Measurements from ENCODE around the gene HDLBP.
A peak's percentile ranks its signal among the peaks of the same experiment; 100 is the strongest.

The HDLBP gene

GRCh38 chr2:241225545-241225944 lies 89.9 kb downstream of the HDLBP start:
- TF ChIP-seq CTCF (IDR thresholded peaks at IDR 0.05; ENCODE audit: low read length, missing control alignments), result no peak
- no peak overlapping the region for H3K4me3 ChIP-seq (replicated peaks; ENCODE audit: low read depth, low read length)
- DNase-seq (ENCODE audit: low read depth), result no peak

- no peak overlapping the region for H3K4me3 ChIP-seq (replicated peaks; ENCODE audit: low read depth, low read length)
- no peak for TF ChIP-seq CTCF (IDR thresholded peaks at IDR 0.05; ENCODE audit: low read length, missing control alignments)
- peak; percentile 44 for DNase-seq (ENCODE audit: low read depth)
These were observed 90.5 kb downstream of the HDLBP start for GRCh38 chr2:241224851-241225438.

GRCh38 chr2:241224018-241224850 lies 91.2 kb downstream of the HDLBP start:
- TF ChIP-seq CTCF (IDR thresholded peaks at IDR 0.05; ENCODE audit: low read length, missing control alignments), result no peak

GRCh38 chr2:241223211-241224017 lies 92.1 kb downstream of the HDLBP start:
- TF ChIP-seq CTCF (IDR thresholded peaks at IDR 0.05; ENCODE audit: low read length, missing control alignments), result no peak

More at GRCh38 chr2:241224018-241224850, 91.2 kb downstream of the HDLBP start:
- no peak overlapping the region for H3K4me3 ChIP-seq (replicated peaks; ENCODE audit: low read depth, low read length)
- DNase-seq (ENCODE audit: low read depth), result peak; percentile 56

GRCh38 chr2:241219856-241220356 lies 95.6 kb downstream of the HDLBP start:
- H3K4me3 ChIP-seq (replicated peaks; ENCODE audit: low read depth, low read length), result no peak overlapping the region
- DNase-seq (ENCODE audit: low read depth), result no peak
- TF ChIP-seq CTCF (IDR thresholded peaks at IDR 0.05; ENCODE audit: low read length, missing control alignments), result no peak

More at GRCh38 chr2:241223211-241224017, 92.1 kb downstream of the HDLBP start:
- no peak overlapping the region for H3K4me3 ChIP-seq (replicated peaks; ENCODE audit: low read depth, low read length)
- DNase-seq (ENCODE audit: low read depth), result no peak

GRCh38 chr2:241219030-241219382 lies 96.5 kb downstream of the HDLBP start:
- TF ChIP-seq CTCF (IDR thresholded peaks at IDR 0.05; ENCODE audit: low read length, missing control alignments), result no peak
- peak overlapping the region; percentile 51 for H3K4me3 ChIP-seq (replicated peaks; ENCODE audit: low read depth, low read length)

More at GRCh38 chr2:241219030-241219382, 96.5 kb downstream of the HDLBP start:
- DNase-seq (ENCODE audit: low read depth), result no peak

Data from fibroblast of pulmonary artery (primary cell).